ENCODE data around the gene SETMAR.
"Not testable (repeated sequence)": the region's sequence is repeated elsewhere in the genome, so short reads cannot be mapped to it uniquely, and the experiment has no call there.

SETMAR gene

GRCh38 chr3:4303187-4304123 is at the start of gene SETMAR:
Gene SETMAR (plus strand): TSS chr3:4303369. CDS start chr3:4303371, 2 bp downstream.
- DNase-seq (ENCODE audit: low read depth, low spot score) = peak; percentile 69

GRCh38 chr3:4261406-4261805 is 41.8 kb upstream of the SETMAR start:
- no peak for DNase-seq (ENCODE audit: low read depth, low spot score)

- DNase-seq (ENCODE audit: low read depth, low spot score) = no peak
Observed at GRCh38 chr3:4264040-4264439, 39.1 kb upstream of the SETMAR start.

GRCh38 chr3:4270720-4271119 is 32.4 kb upstream of the SETMAR start:
- DNase-seq (ENCODE audit: low read depth, low spot score) = no peak

GRCh38 chr3:4271834-4272233 is 31.3 kb upstream of the SETMAR start:
- DNase-seq (ENCODE audit: low read depth, low spot score) = no peak

- no peak for DNase-seq (ENCODE audit: low read depth, low spot score)
Observed at GRCh38 chr3:4279516-4280105, 23.6 kb upstream of the SETMAR start.

GRCh38 chr3:4281991-4282390 is 21.2 kb upstream of the SETMAR start:
- no peak for DNase-seq (ENCODE audit: low read depth, low spot score)

- no peak for DNase-seq (ENCODE audit: low read depth, low spot score)
Observed at GRCh38 chr3:4284865-4285264, 18.3 kb upstream of the SETMAR start.

GRCh38 chr3:4289044-4289443 is 14.1 kb upstream of the SETMAR start:
- no peak for DNase-seq (ENCODE audit: low read depth, low spot score)

GRCh38 chr3:4290272-4290893 is 12.8 kb upstream of the SETMAR start:
- DNase-seq (ENCODE audit: low read depth, low spot score) = peak; percentile 10

GRCh38 chr3:4292301-4292700 is 10.9 kb upstream of the SETMAR start:
- DNase-seq (ENCODE audit: low read depth, low spot score) = no peak

- DNase-seq (ENCODE audit: low read depth, low spot score) = no peak
Observed at GRCh38 chr3:4294616-4295327, 8.4 kb upstream of the SETMAR start.

- DNase-seq (ENCODE audit: low read depth, low spot score) = not testable (repeated sequence)
Observed at GRCh38 chr3:4296454-4296853, 6.7 kb upstream of the SETMAR start.

GRCh38 chr3:4297486-4297885 is 5.7 kb upstream of the SETMAR start:
- DNase-seq (ENCODE audit: low read depth, low spot score) = no peak

- no peak for DNase-seq (ENCODE audit: low read depth, low spot score)
Observed at GRCh38 chr3:4302747-4303146, 422 bp upstream of the SETMAR start.

GRCh38 chr3:4305210-4305609 is 2.0 kb downstream of the SETMAR start:
- DNase-seq (ENCODE audit: low read depth, low spot score) = not testable (repeated sequence)

- no peak for DNase-seq (ENCODE audit: low read depth, low spot score)
Observed at GRCh38 chr3:4306091-4306490, 2.9 kb downstream of the SETMAR start.

GRCh38 chr3:4306860-4307259 is 3.7 kb downstream of the SETMAR start:
- no peak for DNase-seq (ENCODE audit: low read depth, low spot score)

- no peak for DNase-seq (ENCODE audit: low read depth, low spot score)
Observed at GRCh38 chr3:4309491-4310128, 6.4 kb downstream of the SETMAR start.

- no peak for DNase-seq (ENCODE audit: low read depth, low spot score)
Observed at GRCh38 chr3:4310971-4311370, 7.8 kb downstream of the SETMAR start.

- DNase-seq (ENCODE audit: low read depth, low spot score) = no peak
Observed at GRCh38 chr3:4311496-4311895, 8.3 kb downstream of the SETMAR start.

Data from activated CD4-positive, CD25-positive, alpha-beta regulatory T cell treated with anti-CD3 and anti-CD28 coated beads, Interleukin-2, amount 50 U/mL, for 16 hours (primary cell).